ENCODE measurements around the gene TSPAN4.

DNA sequence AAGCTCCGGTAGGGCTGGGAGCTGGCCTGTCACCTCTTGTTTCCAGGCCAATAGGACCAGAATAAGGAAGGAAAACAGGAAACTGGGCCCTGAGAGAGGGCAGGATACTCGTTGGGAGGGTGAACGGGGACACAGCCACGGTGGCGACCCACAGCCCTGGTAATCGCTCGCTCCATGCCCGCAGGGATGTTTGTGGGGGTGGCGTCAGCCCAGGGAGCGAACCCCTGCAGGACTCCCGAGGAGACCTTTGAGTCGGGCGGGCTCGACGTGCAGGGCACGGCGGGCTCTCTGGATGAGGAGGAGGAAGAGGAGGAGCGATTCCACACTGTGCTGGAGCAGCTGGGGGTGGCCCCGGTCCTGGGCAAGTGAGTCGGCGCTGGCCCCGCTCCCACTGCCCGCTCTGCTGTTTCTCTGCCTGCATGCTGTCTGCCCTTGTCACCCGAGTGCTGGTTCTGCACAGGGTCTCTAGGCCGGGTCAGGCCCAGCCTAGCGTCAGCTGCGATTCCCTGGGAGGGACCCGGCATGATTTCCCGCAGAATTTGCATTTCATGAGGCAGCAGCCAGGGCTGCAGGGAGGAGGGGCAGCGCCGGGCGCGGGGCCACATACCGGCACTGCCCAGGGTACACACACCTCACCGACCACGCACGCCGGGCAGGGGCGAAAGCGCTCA lies 13.3 kb upstream of the TSPAN4 start:
- TF ChIP-seq CTCF (IDR thresholded peaks at IDR 0.05; ENCODE audit: low read depth, low read length) (no peak), EZH2phosphoT487 (IDR thresholded peaks at IDR 0.05; ENCODE audit: low read depth) (no peak)
